ENCODE results near the gene TSTD1.
"Not testable (repeated sequence)": the region's sequence is repeated elsewhere in the genome, so short reads cannot be mapped to it uniquely, and the experiment has no call there.

The TSTD1 gene

DNA sequence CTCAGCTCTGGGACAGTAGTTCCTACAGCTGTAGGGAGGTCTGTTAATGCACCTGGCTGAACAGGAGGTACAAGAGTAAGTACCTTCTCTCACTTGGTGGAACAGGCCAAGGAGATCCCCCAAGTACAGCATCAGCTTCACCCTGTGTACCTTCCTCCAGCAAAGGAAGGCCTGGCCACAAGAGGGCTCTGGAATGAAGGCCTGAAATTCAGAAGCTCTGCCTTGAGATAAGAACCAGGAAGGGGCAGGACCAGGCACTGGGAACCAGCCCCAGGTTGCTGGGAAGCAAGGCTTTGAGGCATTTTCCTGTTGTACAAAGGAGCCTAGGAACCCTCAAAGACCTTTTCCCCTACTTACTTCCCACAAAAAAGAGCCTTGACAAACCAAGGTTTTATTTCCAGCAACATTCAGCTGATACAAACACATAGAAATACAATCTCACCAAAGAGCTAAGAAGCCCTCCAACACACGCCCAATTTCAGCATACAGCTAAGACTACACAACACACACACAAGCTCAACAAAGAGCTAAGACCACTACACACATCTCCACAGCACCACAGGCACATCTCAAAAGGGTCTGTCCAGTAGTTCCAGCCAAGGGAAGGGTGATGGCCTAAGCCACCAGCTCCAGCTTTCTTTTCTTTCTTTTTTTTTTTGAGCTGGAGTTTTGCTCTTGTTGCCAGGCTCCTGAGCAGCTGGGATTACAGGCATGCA lies 41.3 kb downstream of the TSTD1 start:
- Histone ChIP-seq H3K4me3 (no peak overlapping the region), H3K9ac (ENCODE audit: insufficient read length) (no peak overlapping the region), H3K36me3 (ENCODE audit: insufficient read depth, low read length) (no peaks in the 10 kb centered on the region), H3K9me3 (ENCODE audit: low read depth, low read length) (no peaks in the 10 kb centered on the region), H3K27ac (no peak overlapping the region)
- no peak for DNase-seq (ENCODE audit: low read depth, low spot score)
- TF ChIP-seq EZH2 (IDR thresholded peaks at IDR 0.05) (no peak), POLR2AphosphoS5 (IDR thresholded peaks at IDR 0.05; ENCODE audit: borderline replicate concordance, low read depth, low read length) (no peak), FOXP2 (optimal IDR thresholded peaks at IDR 0.05; ENCODE audit: control extremely low read depth, extremely low read length, insufficient read depth) (no peak)

DNA sequence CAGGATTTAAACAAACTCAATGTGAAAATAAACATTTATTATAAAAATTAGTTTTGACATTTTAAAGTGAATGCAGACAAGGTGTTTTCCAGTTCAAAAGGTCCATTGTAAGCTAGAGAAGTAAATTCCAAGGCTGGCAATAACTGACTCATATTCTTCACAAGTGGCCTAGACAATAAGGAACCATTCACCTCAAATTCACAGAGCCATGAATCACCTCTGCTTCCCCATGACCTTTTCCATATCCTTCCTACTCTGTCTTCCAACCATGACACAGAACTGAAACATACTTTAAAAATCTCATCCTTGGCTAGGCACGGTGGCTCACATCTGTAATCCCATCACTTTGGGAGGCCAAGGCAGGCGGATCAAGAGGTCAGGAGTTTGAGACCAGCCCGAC lies 42.6 kb downstream of the TSTD1 start:
- Histone ChIP-seq H3K9ac (ENCODE audit: insufficient read length) (no peak overlapping the region), H3K9me3 (ENCODE audit: low read depth, low read length) (no peaks in the 10 kb centered on the region), H3K36me3 (ENCODE audit: insufficient read depth, low read length) (no peaks in the 10 kb centered on the region), H3K27ac (no peak overlapping the region), H3K4me3 (no peak overlapping the region)
- DNase-seq (ENCODE audit: low read depth, low spot score), result no peak
- TF ChIP-seq FOXP2 (optimal IDR thresholded peaks at IDR 0.05; ENCODE audit: control extremely low read depth, extremely low read length, insufficient read depth) (no peak), EZH2 (IDR thresholded peaks at IDR 0.05) (no peak), POLR2AphosphoS5 (IDR thresholded peaks at IDR 0.05; ENCODE audit: borderline replicate concordance, low read depth, low read length) (no peak)

DNA sequence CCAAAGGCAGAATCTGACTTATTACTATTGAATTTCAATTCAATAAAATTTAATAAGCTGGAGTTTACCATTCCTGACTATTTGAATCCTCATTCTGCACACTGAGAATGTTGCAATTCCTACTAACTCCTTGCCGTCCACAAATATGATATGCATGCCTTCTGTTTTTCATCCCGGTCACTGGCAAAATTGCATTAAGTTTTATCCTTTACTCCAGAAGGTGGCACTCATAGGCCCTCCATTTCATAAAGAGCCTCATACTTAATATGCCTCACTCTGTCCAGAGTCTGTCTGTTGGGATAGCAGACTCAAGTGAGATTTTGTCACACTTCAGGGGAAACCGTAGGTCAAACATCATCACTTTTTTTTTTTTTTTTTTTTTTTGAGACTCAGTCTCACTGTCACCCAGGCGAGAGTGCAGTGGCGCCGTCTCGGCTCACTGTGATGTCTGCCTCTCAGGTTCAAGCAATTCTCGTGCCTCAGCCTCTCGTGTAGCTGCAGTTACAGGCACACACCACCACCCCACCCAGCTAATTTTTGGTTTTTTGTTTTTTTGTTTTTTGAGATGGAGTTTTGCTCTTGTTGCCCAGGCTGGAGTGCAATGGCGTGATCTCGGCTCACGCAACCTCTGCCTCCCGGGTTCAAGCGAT lies 45.1 kb downstream of the TSTD1 start:
- TF ChIP-seq EZH2 (IDR thresholded peaks at IDR 0.05) (no peak), POLR2AphosphoS5 (IDR thresholded peaks at IDR 0.05; ENCODE audit: borderline replicate concordance, low read depth, low read length) (no peak), FOXP2 (optimal IDR thresholded peaks at IDR 0.05; ENCODE audit: control extremely low read depth, extremely low read length, insufficient read depth) (no peak)
- Histone ChIP-seq H3K9ac (ENCODE audit: insufficient read length) (no peak overlapping the region), H3K36me3 (ENCODE audit: insufficient read depth, low read length) (no peaks in the 10 kb centered on the region), H3K4me3 (no peak overlapping the region), H3K27ac (no peak overlapping the region), H3K9me3 (ENCODE audit: low read depth, low read length) (no peaks in the 10 kb centered on the region)
- DNase-seq (ENCODE audit: low read depth, low spot score), result no peak

DNA sequence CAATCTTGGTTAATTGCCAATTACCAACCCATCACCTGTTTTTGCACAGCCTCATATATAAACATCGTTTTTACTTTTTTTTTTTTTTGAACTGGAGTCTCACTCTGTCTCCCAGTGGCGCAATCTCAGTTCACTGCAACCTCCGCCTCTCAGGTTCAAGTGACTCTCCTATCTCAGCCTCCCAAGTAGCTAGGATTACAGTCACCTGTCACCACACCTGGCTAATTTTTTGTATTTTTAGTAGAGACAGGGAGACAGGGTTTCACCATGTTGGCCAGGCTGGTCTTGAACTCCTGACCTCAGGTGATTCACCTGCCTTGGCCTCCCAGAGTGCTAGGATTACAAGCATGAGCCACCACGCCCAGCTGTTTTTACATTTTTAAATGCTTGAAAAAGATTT lies 46.7 kb downstream of the TSTD1 start:
- not testable (repeated sequence) for H3K4me3 ChIP-seq; H3K27ac ChIP-seq; H3K9ac ChIP-seq (ENCODE audit: insufficient read length); DNase-seq (ENCODE audit: low read depth, low spot score); H3K36me3 ChIP-seq (ENCODE audit: insufficient read depth, low read length); H3K9me3 ChIP-seq (ENCODE audit: low read depth, low read length)
